GM12801 (cell line): ENCODE results near the gene KRTAP3-2.

ENCODE experiments used
- CTCF ChIP-seq: IDR thresholded peaks from one replicate; pipeline ENCODE4 v1.5.1; 2011; ENCODE audit warnings: control low read depth; ENCODE audit not compliant: insufficient read length; ENCODE audit errors: extremely low read depth

KRTAP3-2 gene

GRCh38 chr17:40995116-40995515 lies 4.6 kb downstream of the KRTAP3-2 start:
- no peak for TF ChIP-seq CTCF

GRCh38 chr17:40993839-40994238 lies 5.9 kb downstream of the KRTAP3-2 start, which contains the start of gene KRTAP3-3:
Gene KRTAP3-3, minus strand, starts transcription at chr17:40994164. Its CDS starts 67 bp downstream, at chr17:40994097.
- TF ChIP-seq CTCF: no peak

- no peak for TF ChIP-seq CTCF
Measured at GRCh38 chr17:40993084-40993483, 6.6 kb downstream of the KRTAP3-2 start.

GRCh38 chr17:40992666-40993065 lies 7.0 kb downstream of the KRTAP3-2 start:
- no peak for TF ChIP-seq CTCF

- TF ChIP-seq CTCF: no peak
Measured at GRCh38 chr17:40986920-40987319, 12.8 kb downstream of the KRTAP3-2 start.

GRCh38 chr17:40984226-40984625 lies 15.5 kb downstream of the KRTAP3-2 start, which contains the start of gene KRT40:
Gene KRT40, minus strand, starts transcription at chr17:40984326. Its CDS starts 53 bp downstream, at chr17:40984273.
- TF ChIP-seq CTCF: no peak

- no peak for TF ChIP-seq CTCF
Measured at GRCh38 chr17:40981115-40981514, 18.6 kb downstream of the KRTAP3-2 start.
